ENCODE results near the gene PON3. TPM values are rescaled to one million over a fixed set of nuclear protein-coding genes. Genes with fewer than 3 reads are reported as not detected.
"Not testable (repeated sequence)": the region's sequence is repeated elsewhere in the genome, so short reads cannot be mapped to it uniquely, and the experiment has no call there.

The PON3 gene
- total RNA-seq, 2 experiments from 2014 or later, result not detected

DNA sequence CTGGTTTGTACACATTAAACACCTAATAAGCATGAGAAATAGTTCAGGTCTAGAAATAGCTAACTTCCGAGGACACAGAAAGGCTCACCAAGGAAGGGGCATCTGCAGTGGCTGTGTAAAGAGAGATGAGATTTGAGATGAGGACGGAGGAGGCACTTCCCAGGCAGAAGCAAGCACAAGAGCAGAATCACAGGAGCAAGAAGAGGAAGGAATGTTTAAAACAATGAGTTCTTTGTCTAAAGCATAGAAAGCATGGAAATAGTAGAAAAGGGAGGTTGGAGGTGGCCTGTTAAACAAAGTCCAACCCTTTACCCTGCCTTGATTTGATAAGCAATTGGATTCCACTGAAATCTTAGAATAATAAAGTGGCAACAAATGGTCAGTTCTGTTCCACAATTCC is 11.6 kb upstream of the PON3 start:
- no peaks in the 10 kb centered on the region for H3K9me3 Mint-ChIP-seq (ENCODE audit: low read depth)
- POLR2A ChIA-PET, result no interaction called here
- H3K4me1 Mint-ChIP-seq, result no peaks in the 10 kb centered on the region
- CTCF ChIA-PET, result interaction anchor here (1.2 kb wide), 1 partner anchor 11 kb away, joined by 5 read pairs; the partner anchor contains the start of gene PON3
- no peaks in the 10 kb centered on the region for H3K27me3 Mint-ChIP-seq
- intact Hi-C loops (cut with DNase I, micrococcal nuclease), result no loop called here
- no peak overlapping the region for H3K4me3 Mint-ChIP-seq
- ATAC-seq (no peak), DNase-seq (no peak)
- H3K27ac Mint-ChIP-seq, result no peak overlapping the region
- peaks cover 3% of the 10 kb centered on the region for H3K36me3 Mint-ChIP-seq (ENCODE audit: low read depth)

GRCh38 chr7:95405800-95406199 is 9.6 kb upstream of the PON3 start:
- no peak for ATAC-seq
- CTCF ChIA-PET, result interaction anchor here (0.8 to 1.3 kb wide), 2 partner anchors 71 to 249 kb away, joined by 5 read pairs; no protein-coding TSS in a partner anchor
- Mint-ChIP-seq H3K27me3 (no peaks in the 10 kb centered on the region), H3K4me3 (no peak overlapping the region), H3K36me3 (ENCODE audit: low read depth) (no peaks in the 10 kb centered on the region), H3K27ac (no peak overlapping the region), H3K9me3 (ENCODE audit: low read depth) (no peaks in the 10 kb centered on the region), H3K4me1 (no peaks in the 10 kb centered on the region)
- POLR2A ChIA-PET, result no interaction called here
- intact Hi-C loops (cut with DNase I, micrococcal nuclease), result no loop called here
- no peak for DNase-seq

GRCh38 chr7:95405208-95405607 is 9.0 kb upstream of the PON3 start:
- ChIA-PET POLR2A (no interaction called here), CTCF (interaction anchor here (0.8 to 1.3 kb wide), 2 partner anchors 71 to 248 kb away, joined by 5 read pairs; no protein-coding TSS in a partner anchor)
- intact Hi-C loops (cut with DNase I, micrococcal nuclease), result no loop called here
- Mint-ChIP-seq H3K27me3 (no peaks in the 10 kb centered on the region), H3K27ac (no peak overlapping the region), H3K36me3 (ENCODE audit: low read depth) (no peaks in the 10 kb centered on the region), H3K4me1 (no peaks in the 10 kb centered on the region), H3K9me3 (ENCODE audit: low read depth) (no peaks in the 10 kb centered on the region), H3K4me3 (no peak overlapping the region)
- no peak for DNase-seq
- no peak for ATAC-seq

- no peaks in the 10 kb centered on the region for H3K9me3 Mint-ChIP-seq (ENCODE audit: low read depth)
- CTCF ChIA-PET, result no interaction called here
Observed at GRCh38 chr7:95404316-95404865, 8.2 kb upstream of the PON3 start.

GRCh38 chr7:95398155-95398940 is 2.2 kb upstream of the PON3 start:
- no peak overlapping the region for H3K27ac Mint-ChIP-seq
- H3K4me3 Mint-ChIP-seq, result no peak overlapping the region
- H3K9me3 Mint-ChIP-seq (ENCODE audit: low read depth), result no peaks in the 10 kb centered on the region
- CTCF ChIA-PET, result interaction anchor here (0.7 kb wide), 1 partner anchor 35 kb away, joined by 3 read pairs; no protein-coding TSS in a partner anchor
- H3K27me3 Mint-ChIP-seq, result peaks cover 26% of the 10 kb centered on the region
- ATAC-seq, result no peak
- no peak for DNase-seq
- POLR2A ChIA-PET, result no interaction called here
- no peaks in the 10 kb centered on the region for H3K36me3 Mint-ChIP-seq (ENCODE audit: low read depth)
- intact Hi-C loops (cut with DNase I, micrococcal nuclease), result no loop called here
- H3K4me1 Mint-ChIP-seq, result peaks cover 8% of the 10 kb centered on the region

More at GRCh38 chr7:95404316-95404865, 8.2 kb upstream of the PON3 start:
- POLR2A ChIA-PET, result no interaction called here
- ATAC-seq (no peak), DNase-seq (no peak)
- Mint-ChIP-seq H3K4me3 (no peak overlapping the region), H3K27me3 (no peaks in the 10 kb centered on the region), H3K36me3 (ENCODE audit: low read depth) (no peaks in the 10 kb centered on the region), H3K4me1 (no peaks in the 10 kb centered on the region), H3K27ac (no peak overlapping the region)
- intact Hi-C loops (cut with DNase I, micrococcal nuclease), result no loop called here

- Mint-ChIP-seq H3K4me1 (peaks cover 8% of the 10 kb centered on the region), H3K27ac (no peak overlapping the region), H3K36me3 (ENCODE audit: low read depth) (no peaks in the 10 kb centered on the region), H3K9me3 (ENCODE audit: low read depth) (no peaks in the 10 kb centered on the region), H3K27me3 (peaks cover 29% of the 10 kb centered on the region), H3K4me3 (peak overlapping the region; percentile 64)
- intact Hi-C loops (cut with DNase I, micrococcal nuclease), result loop anchor here in 1 of 2 experiments (2.0 kb wide), 1 partner anchor 79 kb away; no protein-coding TSS in a partner anchor
- POLR2A ChIA-PET, result no interaction called here
- CTCF ChIA-PET, result no interaction called here
- DNase-seq, result no peak
- ATAC-seq, result no peak
Observed at GRCh38 chr7:95397381-95397780, 1.2 kb upstream of the PON3 start.

- POLR2A ChIA-PET, result no interaction called here
- ATAC-seq, result no peak
- DNase-seq, result no peak
- Mint-ChIP-seq H3K4me3 (peak overlapping the region; percentile 64), H3K9me3 (ENCODE audit: low read depth) (no peaks in the 10 kb centered on the region), H3K27me3 (peaks cover 32% of the 10 kb centered on the region), H3K36me3 (ENCODE audit: low read depth) (no peaks in the 10 kb centered on the region), H3K27ac (no peak overlapping the region), H3K4me1 (peaks cover 8% of the 10 kb centered on the region)
- CTCF ChIA-PET, result interaction anchor here (0.5 to 2.0 kb wide), 5 partner anchors 11 to 539 kb away, joined by 3 to 11 read pairs (median 3); no protein-coding TSS in a partner anchor
- intact Hi-C loops (cut with DNase I, micrococcal nuclease), result loop anchor here in 1 of 2 experiments (1.0 to 2.0 kb wide), 2 partner anchors 40 to 81 kb away; partner anchors contain the start of gene PON2
Observed at GRCh38 chr7:95395755-95396135, 430 bp downstream of the PON3 start.

DNA sequence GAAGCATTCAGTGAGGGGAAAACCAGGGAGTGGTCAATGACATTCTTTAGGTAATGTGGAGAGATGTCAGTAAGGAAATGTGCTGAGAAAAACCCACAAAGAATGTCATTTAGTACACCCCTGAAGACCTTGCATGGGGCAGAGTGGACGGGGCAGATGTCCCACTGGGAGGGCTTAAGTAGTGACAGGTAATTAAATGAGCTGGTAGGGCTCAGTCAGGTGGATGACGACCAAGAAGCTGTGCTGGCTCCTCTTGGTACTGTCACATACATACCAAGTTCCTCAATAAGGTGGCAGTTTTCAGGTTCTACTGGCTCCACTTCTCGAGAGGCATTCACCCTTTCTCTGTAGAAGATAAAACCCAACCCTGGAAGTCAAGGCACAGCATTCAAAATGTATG is 1.8 kb downstream of the PON3 start:
- no peak overlapping the region for H3K4me3 Mint-ChIP-seq
- no peaks in the 10 kb centered on the region for H3K9me3 Mint-ChIP-seq (ENCODE audit: low read depth)
- ChIA-PET POLR2A (no interaction called here), CTCF (no interaction called here)
- no peaks in the 10 kb centered on the region for H3K36me3 Mint-ChIP-seq (ENCODE audit: low read depth)
- DNase-seq, result no peak
- H3K27ac Mint-ChIP-seq, result no peak overlapping the region
- ATAC-seq, result no peak
- intact Hi-C loops (cut with DNase I, micrococcal nuclease), result no loop called here
- H3K4me1 Mint-ChIP-seq, result peaks cover 8% of the 10 kb centered on the region
- peaks cover 35% of the 10 kb centered on the region for H3K27me3 Mint-ChIP-seq

DNA sequence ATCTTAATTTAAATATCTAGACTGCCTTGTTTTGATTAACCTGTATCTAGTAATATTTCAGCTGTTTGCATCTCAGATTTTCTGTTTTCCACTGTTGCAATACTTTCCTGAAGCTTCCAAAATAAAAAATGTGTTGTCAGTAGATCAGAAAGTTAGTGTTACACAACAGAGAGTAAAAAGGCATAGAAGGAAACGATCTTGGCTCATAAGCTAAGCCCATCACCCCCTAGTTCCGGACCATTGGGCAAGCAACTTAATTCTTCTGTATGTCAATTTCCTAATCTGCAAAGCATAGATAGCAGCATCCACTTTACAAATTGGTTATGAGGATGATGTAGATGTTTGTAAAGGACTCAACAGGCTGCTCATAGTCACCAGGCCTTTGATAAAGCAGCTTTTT is 4.4 kb downstream of the PON3 start:
- Mint-ChIP-seq H3K4me1 (peaks cover 6% of the 10 kb centered on the region), H3K36me3 (ENCODE audit: low read depth) (no peaks in the 10 kb centered on the region), H3K9me3 (ENCODE audit: low read depth) (no peaks in the 10 kb centered on the region), H3K27me3 (peaks cover 19% of the 10 kb centered on the region), H3K4me3 (no peak overlapping the region), H3K27ac (no peak overlapping the region)
- ChIA-PET POLR2A (no interaction called here), CTCF (no interaction called here)
- ATAC-seq (no peak), DNase-seq (no peak)
- intact Hi-C loops (cut with DNase I, micrococcal nuclease), result no loop called here

- ATAC-seq (no peak), DNase-seq (no peak)
- ChIA-PET POLR2A (no interaction called here), CTCF (no interaction called here)
- Mint-ChIP-seq H3K36me3 (ENCODE audit: low read depth) (no peaks in the 10 kb centered on the region), H3K27ac (no peak overlapping the region), H3K27me3 (peaks cover 16% of the 10 kb centered on the region), H3K4me1 (no peaks in the 10 kb centered on the region), H3K4me3 (no peak overlapping the region), H3K9me3 (ENCODE audit: low read depth) (peaks cover 3% of the 10 kb centered on the region)
- intact Hi-C loops (cut with DNase I, micrococcal nuclease), result no loop called here
Observed at GRCh38 chr7:95389516-95389915, 6.7 kb downstream of the PON3 start.

GRCh38 chr7:95379457-95379856 is 16.7 kb downstream of the PON3 start:
- H3K27me3 Mint-ChIP-seq, result peaks cover 13% of the 10 kb centered on the region
- H3K4me3 Mint-ChIP-seq; CTCF ChIA-PET; DNase-seq; intact Hi-C loops (cut with DNase I, micrococcal nuclease); ATAC-seq; H3K27ac Mint-ChIP-seq; H3K4me1 Mint-ChIP-seq; H3K9me3 Mint-ChIP-seq (ENCODE audit: low read depth); H3K36me3 Mint-ChIP-seq (ENCODE audit: low read depth); POLR2A ChIA-PET: not testable (repeated sequence)
